Right renal pelvis (tissue), 4 donors: ENCODE data around the gene UBE2C. TPM values are rescaled to one million over a fixed set of nuclear protein-coding genes. Genes with fewer than 3 reads are reported as not detected.
"Not testable (repeated sequence)": the region's sequence is repeated elsewhere in the genome, so short reads cannot be mapped to it uniquely, and the experiment has no call there.

Source experiments
- DNase-seq, 4 donors: peaks; one replicate each; pipeline ENCODE4 v3.0.0-alpha.2; 2013; ENCODE audit warnings: low read depth in 4 of 4, low spot score in 3 of 4, missing footprints in 1 of 4
- polyA plus RNA-seq, 4 donors: library from polyadenylated mRNA; unstranded; fragments of 120-200 nt; gene quantifications; one replicate each; pipeline ENCODE4 v1.2.1, GENCODE V29; 2013; ENCODE audit not compliant: insufficient read length in 4 of 4

Gene UBE2C
- polyA plus RNA-seq, 4 donors, result 59.9 to 72.1 (median 65.9) TPM

GRCh38 chr20:45829673-45830106, 17.2 kb downstream of the UBE2C start:
- not testable (repeated sequence) for DNase-seq

- DNase-seq, result no peak
These were observed 20.2 kb downstream of the UBE2C start for GRCh38 chr20:45832619-45833018.

- DNase-seq, result no peak
These were observed 20.8 kb downstream of the UBE2C start, which contains the start of gene SNX21 for GRCh38 chr20:45833030-45833882. Gene SNX21 (plus strand): TSS chr20:45833799. CDS start chr20:45833920, 121 bp downstream.

GRCh38 chr20:45833883-45834796, 21.7 kb downstream of the UBE2C start:
- no peak for DNase-seq

GRCh38 chr20:45834797-45835161, 22.3 kb downstream of the UBE2C start:
- no peak for DNase-seq

- no peak for DNase-seq
These were observed 22.9 kb downstream of the UBE2C start for GRCh38 chr20:45835329-45835765.

GRCh38 chr20:45835825-45836224, 23.4 kb downstream of the UBE2C start:
- DNase-seq, result no peak

GRCh38 chr20:45836841-45837240, 24.4 kb downstream of the UBE2C start:
- no peak for DNase-seq

GRCh38 chr20:45840700-45841198, 28.3 kb downstream of the UBE2C start:
- DNase-seq, result no peak

GRCh38 chr20:45841407-45842129, 29.1 kb downstream of the UBE2C start:
- DNase-seq, result no peak

- no peak for DNase-seq
These were observed 29.8 kb downstream of the UBE2C start for GRCh38 chr20:45842169-45842812.

GRCh38 chr20:45843506-45843905, 31.1 kb downstream of the UBE2C start:
- DNase-seq, result no peak

- no peak for DNase-seq
These were observed 33.0 kb downstream of the UBE2C start for GRCh38 chr20:45845452-45845851.

- no peak for DNase-seq
These were observed 36.0 kb downstream of the UBE2C start for GRCh38 chr20:45848421-45848820.

- no peak for DNase-seq
These were observed 36.6 kb downstream of the UBE2C start for GRCh38 chr20:45848969-45849582.

- DNase-seq, result no peak
These were observed 37.8 kb downstream of the UBE2C start for GRCh38 chr20:45850238-45850637.

- no peak for DNase-seq
These were observed 38.5 kb downstream of the UBE2C start for GRCh38 chr20:45850926-45851325.

GRCh38 chr20:45851501-45851900, 39.1 kb downstream of the UBE2C start:
- no peak for DNase-seq

GRCh38 chr20:45852326-45852725, 39.9 kb downstream of the UBE2C start:
- DNase-seq, result no peak

- DNase-seq, result no peak
These were observed 41.0 kb downstream of the UBE2C start for GRCh38 chr20:45853484-45853883.
